GM23338 (cell line): ENCODE data around the gene NDUFA13. TPM values are rescaled to one million over a fixed set of nuclear protein-coding genes. Genes with fewer than 3 reads are reported as not detected.

Experiments used
- ATAC-seq: fragments of 200-7000 bp; cut with Tn5 transposase; 3 replicates; pipeline ENCODE4 v1.9.1; 2020
- DNase-seq: peaks from one replicate; pipeline ENCODE4 v3.0.0-alpha.2; 2015; ENCODE audit warnings: low spot score
- H2AFZ ChIP-seq: fragments of 200-600 bp; sonication (generic); 2 replicates; pipeline ENCODE4 v1.8.0; 2016; ENCODE audit warnings: antibody characterized with exemption, mild to moderate bottlenecking, moderate library complexity
- H3F3A ChIP-seq: fragments of 200-600 bp; sonication (generic); replicated peaks from 2 replicates; pipeline ENCODE4 v1.8.0; 2017; ENCODE audit warnings: antibody characterized with exemption, mixed run types, low read depth
- H3K27ac ChIP-seq: fragments of 200-600 bp; sonication (generic); 2 replicates; pipeline ENCODE4 v1.6.1; 2016; ENCODE audit warnings: low read depth
- H3K27me3 ChIP-seq: fragments of 200-600 bp; sonication (generic); 2 replicates; pipeline ENCODE4 v1.8.0; 2016; ENCODE audit warnings: mild to moderate bottlenecking, mixed run types, moderate library complexity; ENCODE audit not compliant: insufficient read depth
- H3K36me3 ChIP-seq: fragments of 200-600 bp; sonication (generic); 2 replicates; pipeline ENCODE4 v1.8.0; 2016; ENCODE audit warnings: mild to moderate bottlenecking; ENCODE audit not compliant: insufficient read depth
- H3K4me1 ChIP-seq: fragments of 200-600 bp; sonication (generic); 2 replicates; pipeline ENCODE4 v1.8.0; 2016; ENCODE audit warnings: mild to moderate bottlenecking, moderate library complexity; ENCODE audit not compliant: insufficient read depth
- H3K4me2 ChIP-seq: fragments of 200-600 bp; sonication (generic); 2 replicates; pipeline ENCODE4 v1.7.1; 2017; ENCODE audit warnings: mixed run types
- H3K4me3 ChIP-seq: fragments of 200-600 bp; sonication (generic); 2 replicates; pipeline ENCODE4 v1.6.1; 2016; ENCODE audit warnings: mixed run types
- H3K79me2 ChIP-seq: fragments of 200-600 bp; sonication (generic); replicated peaks from 2 replicates; pipeline ENCODE4 v1.8.0; 2017; ENCODE audit warnings: mild to moderate bottlenecking; ENCODE audit not compliant: insufficient read depth
- H3K9me2 ChIP-seq: fragments of 200-600 bp; sonication (generic); 2 replicates; pipeline ENCODE4 v1.8.0; 2017; ENCODE audit not compliant: insufficient read depth
- H4K20me1 ChIP-seq: fragments of 200-600 bp; sonication (generic); replicated peaks from 2 replicates; pipeline ENCODE4 v1.8.0; 2017; ENCODE audit warnings: mild to moderate bottlenecking; ENCODE audit not compliant: insufficient read depth
- H3K27ac Mint-ChIP-seq: 2 replicates; pipeline ENCODE4 v1.8.0; 2020; ENCODE audit warnings: inconsistent platforms, mild to moderate bottlenecking, moderate library complexity, mixed read lengths
- H3K27me3 Mint-ChIP-seq: 3 replicates; pipeline ENCODE4 v1.8.0; 2022; ENCODE audit warnings: low read depth, mild to moderate bottlenecking, moderate library complexity, mixed read lengths, inconsistent platforms; ENCODE audit not compliant: insufficient read depth, poor library complexity
- H3K36me3 Mint-ChIP-seq: 3 replicates; pipeline ENCODE4 v1.8.0; 2021; ENCODE audit warnings: low read depth, mild to moderate bottlenecking, inconsistent platforms, moderate library complexity, mixed read lengths
- H3K4me1 Mint-ChIP-seq: 3 replicates; pipeline ENCODE4 v1.8.0; 2020; ENCODE audit warnings: mild to moderate bottlenecking, inconsistent platforms, mixed read lengths
- H3K4me3 Mint-ChIP-seq: 3 replicates; pipeline ENCODE4 v1.8.0; 2021; ENCODE audit warnings: moderate library complexity, mild to moderate bottlenecking, inconsistent platforms, mixed read lengths
- H3K9me3 Mint-ChIP-seq: 3 replicates; pipeline ENCODE4 v1.8.0; 2020; ENCODE audit warnings: moderate library complexity, mild to moderate bottlenecking, inconsistent platforms, mixed read lengths
- CREB1 ChIP-seq: fragments of 250-450 bp; sonication (Bioruptor Pico); IDR thresholded peaks from 2 replicates; pipeline ENCODE4 v1.5.0; 2020; ENCODE audit warnings: low read depth, mild to moderate bottlenecking, moderate library complexity
- CTCF ChIP-seq, 2 experiments: fragments of 200-600 bp in 1 of 2; sonication (generic) in 1 of 2; conservative IDR thresholded peaks; 2 replicates each; pipeline versions ENCODE4 v1.5.1 to v1.6.1; 2016 to 2017; ENCODE audit warnings: antibody characterized with exemption in 2 of 2, low read depth in 2 of 2, mild to moderate bottlenecking in 2 of 2, moderate library complexity in 1 of 2
- EZH2 ChIP-seq: fragments of 200-600 bp; sonication (generic); IDR thresholded peaks from one replicate; pipeline ENCODE4 v1.8.0; 2017; ENCODE audit warnings: antibody characterized with exemption, mild to moderate bottlenecking, low read depth; ENCODE audit not compliant: unreplicated experiment
- EZH2phosphoT487 ChIP-seq: fragments of 200-600 bp; sonication (generic); IDR thresholded peaks from one replicate; pipeline ENCODE4 v1.8.1; 2018; ENCODE audit warnings: antibody characterized with exemption; ENCODE audit not compliant: unreplicated experiment
- JUNB ChIP-seq: IDR thresholded peaks from one replicate; pipeline ENCODE4 v1.6.1; 2016; ENCODE audit warnings: antibody characterized with exemption; ENCODE audit not compliant: unreplicated experiment
- NANOG ChIP-seq: IDR thresholded peaks from 2 replicates; pipeline ENCODE4 v1.6.1; 2016; ENCODE audit warnings: antibody characterized with exemption, borderline replicate concordance
- POLR2AphosphoS5 ChIP-seq: IDR thresholded peaks from 2 replicates; pipeline ENCODE4 v1.6.1; 2016; ENCODE audit warnings: antibody characterized with exemption, low read depth
- REST ChIP-seq: IDR thresholded peaks from one replicate; pipeline ENCODE4 v1.6.1; 2018; ENCODE audit warnings: antibody characterized with exemption; ENCODE audit not compliant: unreplicated experiment
- STAT1 ChIP-seq: IDR thresholded peaks from one replicate; pipeline ENCODE4 v1.6.1; 2016; ENCODE audit warnings: antibody characterized with exemption; ENCODE audit not compliant: unreplicated experiment
- ZNF114 ChIP-seq: fragments of 250-450 bp; sonication (Bioruptor Pico); IDR thresholded peaks from 2 replicates; pipeline ENCODE4 v1.5.0; 2020; ENCODE audit warnings: mild to moderate bottlenecking, moderate library complexity
- ZNF331 ChIP-seq: fragments of 250-450 bp; sonication (Bioruptor Pico); IDR thresholded peaks from 2 replicates; pipeline ENCODE4 v1.5.0; 2020; ENCODE audit warnings: low read depth, mild to moderate bottlenecking, moderate library complexity
- polyA plus RNA-seq: library from polyadenylated mRNA; unstranded; fragments of >200 nt; fragmentation: Nextera tagmentation; extraction: Ambion mirVana; gene quantifications from 2 replicates; pipeline ENCODE4 v1.2.1, GENCODE V29; 2016
- total RNA-seq: library from RNA; depleted of rRNA; stranded (reverse); fragments of >200 nt; shearing (Covaris generic); gene quantifications from 2 replicates; pipeline ENCODE4 v1.2.3, GENCODE V29; 2014
- TF ChIP-seq, protein P1 (sequence below): IDR thresholded peaks from 2 replicates; pipeline ENCODE4 v1.6.1; 2016; ENCODE audit warnings: antibody characterized with exemption

The NDUFA13 gene
- total and polyA plus RNA-seq, 2 experiments from 2014 or later: 143 to 598 TPM

DNA sequence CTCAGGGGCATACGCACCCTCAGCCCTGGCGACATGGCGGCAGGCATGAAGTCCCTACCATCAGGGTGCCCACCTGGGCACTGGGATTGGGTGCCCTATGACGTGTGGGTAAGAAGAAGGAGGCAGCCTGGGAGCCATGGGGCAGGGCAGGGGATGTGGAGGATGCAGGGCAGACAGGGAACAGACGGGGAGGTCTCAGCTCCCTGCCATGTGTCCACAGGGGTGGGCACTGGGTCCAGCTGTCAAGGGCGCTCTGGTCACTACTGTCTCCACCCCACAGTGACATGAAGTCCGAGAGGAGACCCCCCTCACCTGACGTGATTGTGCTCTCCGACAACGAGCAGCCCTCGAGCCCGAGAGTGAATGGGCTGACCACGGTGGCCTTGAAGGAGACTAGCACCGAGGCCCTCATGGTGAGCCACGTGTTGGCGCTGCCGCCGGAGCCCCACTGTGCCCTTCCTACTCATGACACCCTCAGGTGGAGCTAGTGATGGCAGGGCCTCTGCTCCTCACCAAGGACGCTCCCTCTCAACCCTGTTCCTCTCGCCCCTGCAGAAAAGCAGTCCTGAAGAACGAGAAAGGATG is 23.9 kb upstream of the NDUFA13 start:
- Histone ChIP-seq H2AFZ (no peak overlapping the region), H3K4me3 (no peak overlapping the region), H3K9me2 (no peaks in the 10 kb centered on the region), H3K27me3 (no peaks in the 10 kb centered on the region), H3K4me1 (peaks cover 22% of the 10 kb centered on the region), H3K79me2 (peaks cover 33% of the 10 kb centered on the region), H4K20me1 (peaks cover 27% of the 10 kb centered on the region), H3K27ac (no peak overlapping the region), H3K4me2 (no peak overlapping the region), H3F3A (peaks cover 20% of the 10 kb centered on the region), H3K36me3 (peaks cover 11% of the 10 kb centered on the region; the same call in 1 of the 2 replicates)
- Mint-ChIP-seq H3K4me3 (no peak overlapping the region), H3K4me1 (peaks cover 36% of the 10 kb centered on the region), H3K27ac (no peak overlapping the region; the same call in 1 of the 2 replicates), H3K9me3 (no peaks in the 10 kb centered on the region), H3K27me3 (peaks cover 26% of the 10 kb centered on the region), H3K36me3 (peaks cover 56% of the 10 kb centered on the region)
- DNase-seq (no peak), ATAC-seq (no peak)
- TF ChIP-seq POLR2AphosphoS5 (no peak), EZH2phosphoT487 (no peak), JUNB (no peak), CREB1 (no peak), STAT1 (no peak)
- TF ChIP-seq, protein P1, sequence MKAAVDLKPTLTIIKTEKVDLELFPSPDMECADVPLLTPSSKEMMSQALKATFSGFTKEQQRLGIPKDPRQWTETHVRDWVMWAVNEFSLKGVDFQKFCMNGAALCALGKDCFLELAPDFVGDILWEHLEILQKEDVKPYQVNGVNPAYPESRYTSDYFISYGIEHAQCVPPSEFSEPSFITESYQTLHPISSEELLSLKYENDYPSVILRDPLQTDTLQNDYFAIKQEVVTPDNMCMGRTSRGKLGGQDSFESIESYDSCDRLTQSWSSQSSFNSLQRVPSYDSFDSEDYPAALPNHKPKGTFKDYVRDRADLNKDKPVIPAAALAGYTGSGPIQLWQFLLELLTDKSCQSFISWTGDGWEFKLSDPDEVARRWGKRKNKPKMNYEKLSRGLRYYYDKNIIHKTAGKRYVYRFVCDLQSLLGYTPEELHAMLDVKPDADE: no peak

- Histone ChIP-seq H3K4me1 (peaks cover 8% of the 10 kb centered on the region; the same call in 1 of the 2 replicates), H3K79me2 (peaks cover 27% of the 10 kb centered on the region), H3K27ac (no peak overlapping the region), H3K9me2 (no peaks in the 10 kb centered on the region), H3K4me2 (no peak overlapping the region), H3K36me3 (peaks cover 11% of the 10 kb centered on the region; the same call in 1 of the 2 replicates), H2AFZ (no peak overlapping the region), H3K4me3 (no peak overlapping the region), H3F3A (peaks cover 10% of the 10 kb centered on the region; the same call in 1 of the 2 replicates), H4K20me1 (peaks cover 27% of the 10 kb centered on the region), H3K27me3 (no peaks in the 10 kb centered on the region)
- Mint-ChIP-seq H3K36me3 (peaks cover 70% of the 10 kb centered on the region), H3K4me1 (peaks cover 17% of the 10 kb centered on the region), H3K4me3 (no peak overlapping the region), H3K9me3 (no peaks in the 10 kb centered on the region), H3K27ac (peak overlapping the region; percentile 78; the same call in 1 of the 2 replicates), H3K27me3 (peaks cover 20% of the 10 kb centered on the region)
- no peak for ATAC-seq
- no peak for DNase-seq
- TF ChIP-seq CREB1: no peak
- TF ChIP-seq CTCF (conservative IDR thresholded peaks at IDR 0.05; ENCODE audit: low read depth in 2 of 2): no peak
- TF ChIP-seq POLR2AphosphoS5: no peak
- TF ChIP-seq ZNF331: no peak
- no peak for TF ChIP-seq NANOG
- TF ChIP-seq REST: no peak
- TF ChIP-seq EZH2: no peak
- TF ChIP-seq EZH2phosphoT487: no peak
- TF ChIP-seq, protein P1: no peak
- TF ChIP-seq STAT1: no peak
- no peak for TF ChIP-seq ZNF114 (CRISPR knock-in tag)
These were observed 22.0 kb upstream of the NDUFA13 start for GRCh38 chr19:19493841-19494546.
